ENCODE results near the gene MKX.
"Not testable (repeated sequence)": the region's sequence is repeated elsewhere in the genome, so short reads cannot be mapped to it uniquely, and the experiment has no call there.

MKX gene

DNA sequence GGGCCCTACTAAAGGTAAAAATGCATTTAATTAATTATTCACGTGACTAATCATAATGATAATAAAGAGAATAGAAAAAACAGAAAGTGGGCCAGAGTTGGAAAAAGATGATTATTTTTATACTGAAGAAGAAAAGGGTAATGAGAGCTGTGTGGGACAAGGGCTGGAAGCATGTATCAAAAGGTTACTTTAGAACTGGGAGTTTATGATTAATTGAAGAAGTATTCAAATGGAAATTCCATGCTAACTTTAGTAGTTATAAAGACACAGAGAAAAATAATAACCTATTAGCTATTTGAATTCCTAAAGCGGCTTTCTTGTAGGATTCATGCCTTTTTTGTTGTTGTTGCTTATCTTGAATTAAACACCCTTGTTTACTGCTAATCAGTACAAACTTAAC is 49.9 kb downstream of the MKX start:
- no peaks in the 10 kb centered on the region for H3K36me3 ChIP-seq (ENCODE audit: control insufficient read depth, insufficient read depth, low read length)
- WGBS, 2 experiments = 100% methylated on average over 1 to 2 of the region's 2 CpGs

DNA sequence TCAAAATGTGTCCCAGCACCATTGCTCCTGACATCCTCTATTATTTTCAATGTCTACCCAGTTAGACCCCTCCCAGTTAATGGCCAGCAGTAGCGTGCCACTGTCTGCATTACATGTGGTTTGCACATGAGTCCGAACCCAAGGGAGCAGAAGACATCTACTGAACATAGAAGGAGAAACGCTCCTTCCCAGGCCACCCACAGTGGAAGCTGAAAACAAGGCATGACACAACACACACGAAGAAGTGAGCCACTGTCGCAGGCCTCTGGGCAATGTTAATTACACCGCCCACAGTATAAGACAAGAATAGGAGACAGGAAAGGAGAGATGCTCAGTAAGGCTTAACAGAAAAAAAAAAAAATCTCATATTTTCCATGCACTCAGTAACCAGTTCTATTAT is 50.5 kb downstream of the MKX start:
- Histone ChIP-seq H3K4me1 (ENCODE audit: control insufficient read depth, insufficient read depth, low read length) (no peaks in the 10 kb centered on the region), H3K4me3 (ENCODE audit: insufficient read depth, low read depth, low read length) (no peak overlapping the region)
- WGBS, 2 experiments = 96 to 97% methylated on average over 6 of the region's 6 CpGs

More for the DNA sequence above, 49.9 kb downstream of the MKX start:
- H3K27me3 ChIP-seq (ENCODE audit: control insufficient read depth, insufficient read depth, low read length, poor library complexity, severe bottlenecking) = no peaks in the 10 kb centered on the region
- H3K4me1 ChIP-seq (ENCODE audit: control insufficient read depth, insufficient read depth, low read length) = no peaks in the 10 kb centered on the region
- no peak overlapping the region for H3K4me3 ChIP-seq (ENCODE audit: insufficient read depth, low read depth, low read length)
- H3K27ac ChIP-seq (ENCODE audit: insufficient read depth, low read depth, low read length, poor library complexity, severe bottlenecking) = no peak overlapping the region
- H3K9me3 ChIP-seq (ENCODE audit: control insufficient read depth, low read length) = no peaks in the 10 kb centered on the region

DNA sequence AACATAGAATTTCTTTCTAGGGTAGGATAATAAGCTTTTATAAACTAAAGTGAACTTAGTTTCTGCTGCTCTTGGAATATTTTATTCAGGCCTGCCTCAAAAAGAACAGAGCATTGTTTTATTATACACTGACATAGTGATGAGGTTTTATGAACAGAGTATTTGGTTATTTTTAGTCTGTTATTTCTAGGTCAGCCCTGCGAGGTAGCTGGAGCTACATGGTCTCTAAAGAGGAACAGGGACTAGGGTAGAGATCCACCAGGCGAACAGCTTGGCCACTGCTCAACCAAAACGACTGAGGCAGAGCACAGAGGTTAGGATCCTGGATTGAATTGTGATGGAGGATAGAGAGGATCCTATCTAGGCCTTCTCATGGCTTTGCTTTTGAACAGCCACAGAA is 53.0 kb downstream of the MKX start:
- Histone ChIP-seq H3K36me3 (ENCODE audit: control insufficient read depth, insufficient read depth, low read length) (no peaks in the 10 kb centered on the region), H3K4me3 (ENCODE audit: insufficient read depth, low read depth, low read length) (no peak overlapping the region), H3K4me1 (ENCODE audit: control insufficient read depth, insufficient read depth, low read length) (no peaks in the 10 kb centered on the region), H3K27me3 (ENCODE audit: control insufficient read depth, insufficient read depth, low read length, poor library complexity, severe bottlenecking) (no peaks in the 10 kb centered on the region), H3K27ac (ENCODE audit: insufficient read depth, low read depth, low read length, poor library complexity, severe bottlenecking) (no peak overlapping the region), H3K9me3 (ENCODE audit: control insufficient read depth, low read length) (no peaks in the 10 kb centered on the region)
- WGBS, 2 experiments = 93 to 94% methylated on average over 3 of the region's 3 CpGs

More for the DNA sequence above, 50.5 kb downstream of the MKX start:
- Histone ChIP-seq H3K9me3 (ENCODE audit: control insufficient read depth, low read length) (no peaks in the 10 kb centered on the region), H3K27me3 (ENCODE audit: control insufficient read depth, insufficient read depth, low read length, poor library complexity, severe bottlenecking) (no peaks in the 10 kb centered on the region), H3K27ac (ENCODE audit: insufficient read depth, low read depth, low read length, poor library complexity, severe bottlenecking) (no peak overlapping the region), H3K36me3 (ENCODE audit: control insufficient read depth, insufficient read depth, low read length) (no peaks in the 10 kb centered on the region)

DNA sequence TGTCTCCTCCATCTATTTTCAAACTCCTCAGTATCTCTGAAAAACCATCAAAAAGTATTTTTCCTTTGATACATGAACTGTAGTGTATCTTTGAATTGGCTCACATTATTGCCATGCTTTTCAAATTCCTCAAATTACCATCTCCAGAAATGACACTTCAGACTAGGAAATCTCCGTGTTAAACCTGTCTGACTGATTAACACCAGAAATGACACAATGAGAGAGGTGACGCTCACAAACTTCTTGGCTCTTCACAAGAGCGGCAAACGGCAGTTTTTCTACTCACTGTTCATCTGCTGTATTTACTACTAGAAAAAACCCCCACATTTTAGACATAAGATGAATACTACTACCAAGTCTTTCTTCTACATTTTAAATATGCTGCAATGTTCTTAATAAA is 56.6 kb downstream of the MKX start:
- WGBS, 2 experiments = 95 to 96% methylated on average over 4 of the region's 4 CpGs
- H3K27me3 ChIP-seq (ENCODE audit: control insufficient read depth, insufficient read depth, low read length, poor library complexity, severe bottlenecking) = no peaks in the 10 kb centered on the region
- no peak overlapping the region for H3K4me3 ChIP-seq (ENCODE audit: insufficient read depth, low read depth, low read length)
- no peaks in the 10 kb centered on the region for H3K36me3 ChIP-seq (ENCODE audit: control insufficient read depth, insufficient read depth, low read length)
- no peaks in the 10 kb centered on the region for H3K9me3 ChIP-seq (ENCODE audit: control insufficient read depth, low read length)
- no peak overlapping the region for H3K27ac ChIP-seq (ENCODE audit: insufficient read depth, low read depth, low read length, poor library complexity, severe bottlenecking)
- H3K4me1 ChIP-seq (ENCODE audit: control insufficient read depth, insufficient read depth, low read length) = no peaks in the 10 kb centered on the region

DNA sequence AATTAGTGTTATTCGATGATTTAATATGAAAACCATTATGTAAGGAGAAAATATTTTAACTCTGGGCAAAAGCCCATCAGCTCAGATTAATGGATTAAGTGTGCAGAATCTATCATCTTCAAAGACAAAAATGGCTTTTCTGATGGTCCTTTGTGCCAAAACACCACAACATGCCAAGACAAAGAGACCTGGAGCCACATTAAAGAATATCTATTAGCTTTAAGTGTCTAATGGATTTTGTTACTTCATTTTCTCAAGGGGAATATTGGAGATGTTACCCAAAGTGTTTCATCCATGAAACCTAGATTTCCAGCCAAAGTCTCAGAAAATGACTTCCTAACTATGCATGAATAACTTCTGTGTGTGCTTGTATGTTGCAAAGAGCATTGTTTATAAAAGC is 57.3 kb downstream of the MKX start:
- H3K36me3 ChIP-seq (ENCODE audit: control insufficient read depth, insufficient read depth, low read length) = no peaks in the 10 kb centered on the region
- WGBS, 2 experiments = no CpG with 5 or more reads among the region's 1 CpG

DNA sequence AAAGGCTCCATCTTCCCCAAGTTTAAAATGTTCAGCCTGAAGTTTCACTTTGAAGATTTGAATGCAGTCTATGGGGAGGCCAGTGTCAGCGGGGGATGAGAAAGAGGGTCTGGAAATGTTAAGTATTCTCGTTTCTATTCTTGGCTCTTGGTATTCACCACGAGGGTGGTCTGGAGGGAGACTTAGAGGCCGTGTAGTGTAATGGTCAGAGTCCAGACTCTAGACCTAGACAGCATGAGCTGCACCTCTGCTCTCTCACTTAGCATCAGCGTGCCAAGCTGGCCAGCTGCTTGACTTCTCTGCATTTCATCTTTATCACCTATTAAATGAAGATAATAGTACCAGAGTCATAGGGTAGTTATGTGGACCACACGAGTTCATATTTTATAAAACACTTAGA is 57.9 kb downstream of the MKX start:
- Histone ChIP-seq H3K9me3 (ENCODE audit: control insufficient read depth, low read length) (no peaks in the 10 kb centered on the region), H3K4me3 (ENCODE audit: insufficient read depth, low read depth, low read length) (no peak overlapping the region), H3K36me3 (ENCODE audit: control insufficient read depth, insufficient read depth, low read length) (no peaks in the 10 kb centered on the region), H3K27me3 (ENCODE audit: control insufficient read depth, insufficient read depth, low read length, poor library complexity, severe bottlenecking) (no peaks in the 10 kb centered on the region), H3K4me1 (ENCODE audit: control insufficient read depth, insufficient read depth, low read length) (no peaks in the 10 kb centered on the region), H3K27ac (ENCODE audit: insufficient read depth, low read depth, low read length, poor library complexity, severe bottlenecking) (no peak overlapping the region)
- WGBS, 2 experiments = 85 to 87% methylated on average over 5 of the region's 6 CpGs

More for the DNA sequence above, 57.3 kb downstream of the MKX start:
- Histone ChIP-seq H3K27me3 (ENCODE audit: control insufficient read depth, insufficient read depth, low read length, poor library complexity, severe bottlenecking) (no peaks in the 10 kb centered on the region), H3K27ac (ENCODE audit: insufficient read depth, low read depth, low read length, poor library complexity, severe bottlenecking) (no peak overlapping the region), H3K9me3 (ENCODE audit: control insufficient read depth, low read length) (no peaks in the 10 kb centered on the region), H3K4me1 (ENCODE audit: control insufficient read depth, insufficient read depth, low read length) (no peaks in the 10 kb centered on the region), H3K4me3 (ENCODE audit: insufficient read depth, low read depth, low read length) (no peak overlapping the region)

DNA sequence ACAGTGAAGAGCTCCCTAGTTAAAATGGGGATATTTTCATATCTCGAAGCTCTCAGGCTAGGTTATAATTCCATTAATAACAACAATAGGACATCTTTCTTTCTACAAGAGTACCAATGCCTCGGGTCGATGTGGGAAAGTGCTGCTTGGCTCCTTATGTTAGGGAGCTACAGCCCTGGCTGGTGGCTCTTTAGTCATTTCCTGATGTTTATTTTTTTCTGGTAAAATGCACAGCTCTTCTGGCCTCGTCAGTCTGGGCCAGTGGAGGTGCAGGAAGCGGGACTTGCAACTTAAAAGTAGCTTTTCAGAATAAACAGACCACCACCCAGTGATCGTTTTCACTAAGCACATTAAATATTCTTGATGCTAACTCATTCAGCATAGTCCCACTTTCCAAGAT is 58.3 kb downstream of the MKX start:
- H3K9me3 ChIP-seq (ENCODE audit: control insufficient read depth, low read length) = no peaks in the 10 kb centered on the region
- H3K36me3 ChIP-seq (ENCODE audit: control insufficient read depth, insufficient read depth, low read length) = no peaks in the 10 kb centered on the region
- no peaks in the 10 kb centered on the region for H3K4me1 ChIP-seq (ENCODE audit: control insufficient read depth, insufficient read depth, low read length)
- WGBS, 2 experiments = 93 to 94% methylated on average over 6 of the region's 6 CpGs
- no peaks in the 10 kb centered on the region for H3K27me3 ChIP-seq (ENCODE audit: control insufficient read depth, insufficient read depth, low read length, poor library complexity, severe bottlenecking)
- H3K4me3 ChIP-seq (ENCODE audit: insufficient read depth, low read depth, low read length) = no peak overlapping the region
- no peak overlapping the region for H3K27ac ChIP-seq (ENCODE audit: insufficient read depth, low read depth, low read length, poor library complexity, severe bottlenecking)

DNA sequence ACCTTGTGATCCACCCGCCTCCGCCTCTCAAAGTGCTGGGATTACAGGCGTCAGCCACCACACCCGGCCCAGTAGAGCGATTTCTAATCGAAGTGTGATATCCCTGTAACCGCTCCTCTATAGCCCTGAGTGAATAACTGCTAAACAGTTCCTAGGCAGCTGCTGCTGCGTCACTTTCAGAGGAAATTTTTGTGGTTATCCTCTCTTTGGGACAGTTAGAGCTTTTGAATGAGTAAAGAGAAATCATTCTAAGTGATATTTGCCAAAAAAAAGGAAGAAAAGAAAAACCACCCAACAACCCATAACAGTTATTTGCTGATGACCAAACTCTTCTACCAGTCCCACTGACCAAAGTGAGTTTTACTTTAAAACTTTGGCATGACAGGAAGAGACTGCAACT is 59.9 kb downstream of the MKX start:
- no peaks in the 10 kb centered on the region for H3K9me3 ChIP-seq (ENCODE audit: control insufficient read depth, low read length)
- H3K4me1 ChIP-seq (ENCODE audit: control insufficient read depth, insufficient read depth, low read length) = no peaks in the 10 kb centered on the region
- H3K36me3 ChIP-seq (ENCODE audit: control insufficient read depth, insufficient read depth, low read length) = no peaks in the 10 kb centered on the region
- no peak overlapping the region for H3K4me3 ChIP-seq (ENCODE audit: insufficient read depth, low read depth, low read length)
- H3K27ac ChIP-seq (ENCODE audit: insufficient read depth, low read depth, low read length, poor library complexity, severe bottlenecking) = no peak overlapping the region
- 80 to 82% methylated on average over 8 of the region's 8 CpGs for WGBS, 2 experiments
- H3K27me3 ChIP-seq (ENCODE audit: control insufficient read depth, insufficient read depth, low read length, poor library complexity, severe bottlenecking) = no peaks in the 10 kb centered on the region

DNA sequence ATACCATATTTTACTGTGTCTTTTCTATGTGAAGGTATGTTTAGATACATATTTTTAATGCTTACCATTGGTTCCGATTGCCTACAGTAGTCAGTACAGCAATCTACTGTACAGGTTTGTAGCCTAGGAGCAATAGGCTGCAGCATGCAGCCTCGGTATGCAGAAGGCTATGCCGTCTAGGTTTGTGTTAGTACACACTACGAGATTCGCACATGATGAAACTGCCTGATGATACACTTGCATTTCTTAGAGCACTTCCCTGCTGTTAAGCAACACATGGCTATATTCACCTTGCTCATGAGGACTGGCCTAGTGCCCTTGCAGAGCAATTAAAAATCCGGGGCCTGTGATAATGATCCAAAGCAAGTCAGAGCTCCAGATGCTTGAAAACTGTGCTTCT is 62.4 kb downstream of the MKX start:
- Histone ChIP-seq H3K36me3 (ENCODE audit: control insufficient read depth, insufficient read depth, low read length) (no peaks in the 10 kb centered on the region), H3K4me3 (ENCODE audit: insufficient read depth, low read depth, low read length) (no peak overlapping the region), H3K4me1 (ENCODE audit: control insufficient read depth, insufficient read depth, low read length) (no peaks in the 10 kb centered on the region), H3K9me3 (ENCODE audit: control insufficient read depth, low read length) (no peaks in the 10 kb centered on the region), H3K27ac (ENCODE audit: insufficient read depth, low read depth, low read length, poor library complexity, severe bottlenecking) (no peak overlapping the region), H3K27me3 (ENCODE audit: control insufficient read depth, insufficient read depth, low read length, poor library complexity, severe bottlenecking) (no peaks in the 10 kb centered on the region)
- WGBS, 2 experiments = 92 to 94% methylated on average over 6 of the region's 6 CpGs

DNA sequence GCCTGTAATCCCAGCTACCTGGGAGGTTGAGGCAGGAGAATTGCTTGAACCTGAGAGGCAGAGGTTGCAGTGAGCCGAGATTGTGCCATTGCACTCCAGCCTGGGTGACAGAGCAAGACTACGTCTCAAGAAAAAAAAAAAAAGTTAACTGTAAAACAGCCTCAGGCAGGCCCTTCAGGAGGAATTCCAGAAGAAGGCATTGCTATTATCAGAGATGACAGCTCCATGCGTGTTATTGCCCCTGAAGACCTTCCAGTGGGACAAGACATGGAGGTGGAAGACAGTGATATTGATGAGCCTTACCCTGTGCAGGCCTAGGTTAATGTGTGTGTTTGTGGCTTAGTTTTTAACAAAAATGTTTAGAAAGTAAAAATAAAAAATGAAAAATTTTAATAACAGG is 63.8 kb downstream of the MKX start:
- H3K4me3 ChIP-seq (ENCODE audit: insufficient read depth, low read depth, low read length); H3K27me3 ChIP-seq (ENCODE audit: control insufficient read depth, insufficient read depth, low read length, poor library complexity, severe bottlenecking); H3K36me3 ChIP-seq (ENCODE audit: control insufficient read depth, insufficient read depth, low read length); H3K9me3 ChIP-seq (ENCODE audit: control insufficient read depth, low read length); H3K27ac ChIP-seq (ENCODE audit: insufficient read depth, low read depth, low read length, poor library complexity, severe bottlenecking); H3K4me1 ChIP-seq (ENCODE audit: control insufficient read depth, insufficient read depth, low read length): not testable (repeated sequence)
- WGBS, 2 experiments = 88 to 92% methylated on average over 3 of the region's 3 CpGs

Measured in ectodermal cell (in vitro differentiated cells).